ENCODE measurements around the gene CIZ1. TPM values are rescaled to one million over a fixed set of nuclear protein-coding genes. Genes with fewer than 3 reads are reported as not detected.
"Not testable (repeated sequence)": the region's sequence is repeated elsewhere in the genome, so short reads cannot be mapped to it uniquely, and the experiment has no call there.

CIZ1 gene
- polyA plus RNA-seq, 1 donor, result 95.1 TPM

DNA sequence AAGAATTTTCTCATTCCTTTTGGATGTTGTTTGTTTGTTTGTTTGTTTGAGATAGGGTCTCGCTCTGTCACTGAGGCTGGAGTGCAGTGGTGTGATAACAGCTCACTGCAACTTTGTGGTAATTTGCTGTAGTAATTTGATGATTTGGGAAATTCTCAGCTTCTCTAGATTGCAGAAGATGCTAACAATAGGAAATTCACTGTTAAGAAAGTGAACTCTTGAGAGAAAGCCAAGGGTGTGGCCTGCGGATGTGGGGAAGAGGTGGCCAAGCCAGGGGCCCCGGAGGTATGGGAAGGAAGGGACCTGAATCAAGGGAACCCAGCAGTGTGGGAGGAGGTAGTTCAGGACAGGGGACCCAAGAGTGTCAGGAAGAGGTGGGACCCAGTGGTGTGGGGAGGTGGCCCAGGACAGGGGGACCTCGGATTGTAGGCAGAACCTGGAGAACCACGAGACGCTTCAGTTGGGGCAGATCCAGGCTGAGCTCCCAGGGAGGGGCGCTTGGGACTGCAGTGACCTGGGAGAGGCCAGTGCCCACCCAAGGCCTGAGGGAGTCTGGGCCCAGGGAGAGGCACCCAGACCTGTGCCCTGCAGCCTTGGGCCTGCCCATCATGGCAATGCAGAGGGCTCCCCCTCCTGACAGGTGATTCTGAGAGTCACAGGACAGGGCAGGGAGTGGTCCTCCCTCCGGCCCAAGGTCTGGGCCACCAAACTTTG lies 47.7 kb downstream of the CIZ1 start:
- H3K9me3 ChIP-seq (ENCODE audit: control insufficient read depth, low read depth, low read length), result no peaks in the 10 kb centered on the region
- WGBS (ENCODE audit: insufficient coverage, low lambda C conversion rate), result 100% methylated on average over 1 of the region's 8 CpGs
- no peak overlapping the region for H3K4me3 ChIP-seq (ENCODE audit: low read length)
- no peaks in the 10 kb centered on the region for H3K36me3 ChIP-seq (ENCODE audit: control insufficient read depth, insufficient read depth, low read length)
- DNase-seq, result no peak
- H3K4me1 ChIP-seq (ENCODE audit: control insufficient read depth, insufficient read depth, low read length), result peaks cover 24% of the 10 kb centered on the region
- no peaks in the 10 kb centered on the region for H3K27me3 ChIP-seq (ENCODE audit: control insufficient read depth, insufficient read depth, low read length)
- no peak overlapping the region for H3K27ac ChIP-seq (ENCODE audit: low read length)

DNA sequence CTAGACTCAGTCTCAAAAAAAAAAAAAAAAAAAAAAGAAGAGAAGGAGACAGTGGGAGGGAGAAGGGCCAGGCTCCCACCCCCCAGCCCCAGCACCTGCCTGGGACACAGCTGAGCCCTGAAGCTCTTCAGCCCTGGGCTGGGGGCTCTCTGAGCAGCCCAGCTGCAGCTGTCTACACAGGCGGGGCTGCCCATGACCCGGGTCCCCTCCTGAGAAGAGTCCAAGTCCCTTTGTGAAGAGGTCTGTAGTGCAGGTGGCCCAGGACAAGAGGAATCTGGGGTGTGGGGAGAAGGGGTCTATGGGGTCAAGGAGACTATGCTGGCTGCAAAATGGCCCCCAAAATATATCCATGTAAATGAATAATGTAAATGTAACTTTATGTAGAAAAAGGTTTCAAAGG lies 48.8 kb downstream of the CIZ1 start:
- H3K4me1 ChIP-seq (ENCODE audit: control insufficient read depth, insufficient read depth, low read length), result peaks cover 18% of the 10 kb centered on the region
- no peak for DNase-seq
- no CpG with 5 or more reads among the region's 2 CpGs for WGBS (ENCODE audit: insufficient coverage, low lambda C conversion rate)
- no peaks in the 10 kb centered on the region for H3K27me3 ChIP-seq (ENCODE audit: control insufficient read depth, insufficient read depth, low read length)
- no peaks in the 10 kb centered on the region for H3K9me3 ChIP-seq (ENCODE audit: control insufficient read depth, low read depth, low read length)
- no peak overlapping the region for H3K4me3 ChIP-seq (ENCODE audit: low read length)
- H3K27ac ChIP-seq (ENCODE audit: low read length), result no peak overlapping the region
- no peaks in the 10 kb centered on the region for H3K36me3 ChIP-seq (ENCODE audit: control insufficient read depth, insufficient read depth, low read length)

DNA sequence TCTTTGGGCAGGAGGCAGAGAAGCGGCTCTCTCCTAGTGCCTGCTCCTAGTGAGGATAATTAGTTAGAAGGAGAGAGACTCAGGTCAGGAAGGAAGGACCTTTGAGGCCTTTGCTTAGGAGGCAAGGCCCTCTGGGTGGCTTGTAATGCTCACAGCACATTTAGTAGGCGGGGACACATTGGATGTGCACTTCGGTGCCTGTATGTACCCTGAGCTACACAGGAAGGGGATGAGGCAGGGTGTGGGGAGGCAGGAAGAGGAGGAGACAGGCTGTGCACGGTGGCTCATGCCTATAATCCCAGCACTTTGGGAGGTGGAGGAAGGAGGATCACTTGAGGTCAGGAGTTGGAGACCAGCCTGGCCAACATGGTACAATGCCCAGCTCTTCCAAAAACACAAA lies 49.3 kb downstream of the CIZ1 start:
- Histone ChIP-seq H3K36me3 (ENCODE audit: control insufficient read depth, insufficient read depth, low read length) (no peaks in the 10 kb centered on the region), H3K27ac (ENCODE audit: low read length) (no peak overlapping the region), H3K9me3 (ENCODE audit: control insufficient read depth, low read depth, low read length) (no peaks in the 10 kb centered on the region), H3K4me3 (ENCODE audit: low read length) (no peak overlapping the region), H3K27me3 (ENCODE audit: control insufficient read depth, insufficient read depth, low read length) (no peaks in the 10 kb centered on the region), H3K4me1 (ENCODE audit: control insufficient read depth, insufficient read depth, low read length) (peaks cover 18% of the 10 kb centered on the region)
- WGBS (ENCODE audit: insufficient coverage, low lambda C conversion rate), result no CpG with 5 or more reads among the region's 4 CpGs
- DNase-seq, result no peak

DNA sequence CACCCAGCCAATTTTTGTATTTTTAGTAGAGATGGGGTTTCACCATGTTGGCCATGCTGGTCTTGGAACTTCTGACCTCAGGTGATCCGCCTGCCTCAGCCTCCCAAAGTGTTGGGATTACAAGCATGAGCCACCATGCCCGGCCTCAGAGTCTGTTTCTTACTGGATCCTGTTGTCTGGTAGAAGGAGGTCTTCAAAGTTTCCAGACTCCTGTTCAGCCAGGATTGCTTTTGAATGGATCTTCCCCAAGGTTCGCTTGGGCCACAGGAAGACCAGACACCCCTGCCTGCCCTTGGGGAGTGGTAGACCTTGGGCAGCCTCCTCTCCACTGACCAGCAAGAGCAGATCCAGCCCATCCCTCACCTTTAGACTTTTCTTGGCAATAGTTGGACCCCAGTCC lies 49.8 kb downstream of the CIZ1 start:
- Histone ChIP-seq H3K4me3 (ENCODE audit: low read length) (no peak overlapping the region), H3K4me1 (ENCODE audit: control insufficient read depth, insufficient read depth, low read length) (peaks cover 18% of the 10 kb centered on the region), H3K36me3 (ENCODE audit: control insufficient read depth, insufficient read depth, low read length) (no peaks in the 10 kb centered on the region), H3K27me3 (ENCODE audit: control insufficient read depth, insufficient read depth, low read length) (no peaks in the 10 kb centered on the region), H3K27ac (ENCODE audit: low read length) (no peak overlapping the region), H3K9me3 (ENCODE audit: control insufficient read depth, low read depth, low read length) (no peaks in the 10 kb centered on the region)
- no peak for DNase-seq
- no CpG with 5 or more reads among the region's 3 CpGs for WGBS (ENCODE audit: insufficient coverage, low lambda C conversion rate)

DNA sequence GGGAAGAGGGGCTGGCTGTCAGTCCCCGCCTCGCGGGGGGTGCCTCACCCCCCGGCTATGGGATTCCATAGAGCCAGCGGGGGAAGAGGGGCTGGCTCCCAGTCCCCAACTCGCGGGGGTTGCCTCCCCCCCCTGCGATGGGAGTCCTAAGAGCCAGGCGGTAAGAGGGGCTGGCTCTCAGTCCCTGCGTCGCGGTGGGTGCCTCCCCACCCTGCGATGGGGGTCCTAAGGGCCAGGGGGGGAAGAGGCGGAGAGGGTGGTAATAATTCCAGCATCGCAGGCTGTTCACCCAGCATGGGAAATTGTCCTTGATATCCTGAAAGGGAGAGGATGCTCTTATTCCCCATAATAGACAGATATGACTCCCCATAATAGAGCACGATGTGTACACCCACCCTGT lies 51.8 kb downstream of the CIZ1 start:
- Histone ChIP-seq H3K9me3 (ENCODE audit: control insufficient read depth, low read depth, low read length) (no peaks in the 10 kb centered on the region), H3K27me3 (ENCODE audit: control insufficient read depth, insufficient read depth, low read length) (no peaks in the 10 kb centered on the region), H3K27ac (ENCODE audit: low read length) (no peak overlapping the region), H3K4me1 (ENCODE audit: control insufficient read depth, insufficient read depth, low read length) (peaks cover 7% of the 10 kb centered on the region), H3K36me3 (ENCODE audit: control insufficient read depth, insufficient read depth, low read length) (no peaks in the 10 kb centered on the region), H3K4me3 (ENCODE audit: low read length) (peak overlapping the region; percentile 33)
- no peak for DNase-seq
- no CpG with 5 or more reads among the region's 16 CpGs for WGBS (ENCODE audit: insufficient coverage, low lambda C conversion rate)

DNA sequence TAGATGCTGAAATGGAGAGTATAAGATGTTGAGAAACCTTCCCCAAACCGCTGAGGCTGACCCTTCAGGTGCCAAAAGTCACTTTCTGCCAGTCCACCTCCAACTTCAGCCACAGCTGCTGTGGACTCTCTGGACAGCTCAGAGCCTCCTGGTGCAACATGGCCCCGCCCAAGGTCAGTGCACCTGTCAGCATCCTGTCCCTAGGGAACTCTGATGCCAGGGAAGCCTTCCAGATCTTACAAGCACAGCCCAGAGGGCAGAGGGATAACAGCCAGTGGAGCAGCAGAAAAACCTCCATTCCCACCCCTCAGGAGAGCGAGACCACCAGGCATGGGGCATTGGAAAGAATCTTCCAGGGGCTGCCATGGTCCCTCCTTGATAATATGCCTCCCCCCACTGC lies 53.4 kb downstream of the CIZ1 start:
- Histone ChIP-seq H3K4me3 (ENCODE audit: low read length) (no peak overlapping the region), H3K4me1 (ENCODE audit: control insufficient read depth, insufficient read depth, low read length) (peaks cover 7% of the 10 kb centered on the region), H3K27me3 (ENCODE audit: control insufficient read depth, insufficient read depth, low read length) (no peaks in the 10 kb centered on the region), H3K27ac (ENCODE audit: low read length) (no peak overlapping the region), H3K9me3 (ENCODE audit: control insufficient read depth, low read depth, low read length) (no peaks in the 10 kb centered on the region), H3K36me3 (ENCODE audit: control insufficient read depth, insufficient read depth, low read length) (no peaks in the 10 kb centered on the region)
- WGBS (ENCODE audit: insufficient coverage, low lambda C conversion rate), result no CpG with 5 or more reads among the region's 3 CpGs
- no peak for DNase-seq

DNA sequence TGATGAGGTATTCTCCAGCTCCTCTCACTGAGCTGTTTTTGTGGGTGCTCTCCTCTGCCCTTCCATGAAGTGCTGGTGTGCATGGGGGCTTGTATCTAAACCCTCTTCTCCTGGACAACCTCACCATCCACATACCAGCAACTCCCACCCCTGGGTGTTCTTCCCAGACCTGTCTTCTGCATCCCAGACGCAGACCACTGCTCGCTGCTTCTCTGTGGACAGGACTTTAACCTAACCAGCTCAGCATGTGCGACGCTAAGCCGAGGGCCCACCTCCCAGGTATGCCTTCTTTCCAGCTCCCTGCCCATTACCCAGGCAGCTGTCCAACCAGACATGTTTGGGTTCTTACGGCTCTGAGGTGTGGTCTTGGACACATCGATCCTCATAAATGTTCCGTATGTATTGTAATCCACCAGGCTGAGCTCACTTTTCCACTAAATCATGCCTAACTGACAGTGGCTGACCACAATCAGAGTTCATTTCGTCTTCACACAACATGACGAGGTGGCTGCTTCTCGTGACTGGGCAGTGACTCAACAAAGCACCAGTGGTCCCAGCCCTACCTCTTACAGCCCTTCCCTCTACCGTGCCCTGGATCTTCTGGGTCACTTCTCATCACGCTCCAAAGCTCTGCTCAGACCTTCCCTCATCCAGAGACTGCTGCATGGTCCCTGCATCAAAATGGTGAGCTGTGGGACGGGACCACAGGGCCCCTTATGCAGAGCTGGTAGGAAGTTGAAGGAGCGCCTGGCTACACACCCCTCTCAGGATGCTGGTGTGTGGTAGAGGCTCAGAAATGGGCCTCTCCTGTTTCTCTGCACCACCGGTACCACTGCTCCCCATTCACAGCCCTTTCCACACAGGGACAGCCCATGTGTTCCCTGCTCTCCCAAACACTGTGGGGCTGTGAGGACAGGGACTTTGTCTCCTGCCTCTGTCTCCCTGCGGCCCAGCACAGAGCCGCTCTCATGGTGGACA lies 54.3 kb downstream of the CIZ1 start:
- Histone ChIP-seq H3K9me3 (ENCODE audit: control insufficient read depth, low read depth, low read length) (no peaks in the 10 kb centered on the region), H3K4me3 (ENCODE audit: low read length) (no peak overlapping the region), H3K4me1 (ENCODE audit: control insufficient read depth, insufficient read depth, low read length) (peaks cover 15% of the 10 kb centered on the region), H3K27me3 (ENCODE audit: control insufficient read depth, insufficient read depth, low read length) (no peaks in the 10 kb centered on the region), H3K27ac (ENCODE audit: low read length) (no peak overlapping the region), H3K36me3 (ENCODE audit: control insufficient read depth, insufficient read depth, low read length) (no peaks in the 10 kb centered on the region)
- DNase-seq, result no peak
- WGBS (ENCODE audit: insufficient coverage, low lambda C conversion rate), result no CpG with 5 or more reads among the region's 18 CpGs

DNA sequence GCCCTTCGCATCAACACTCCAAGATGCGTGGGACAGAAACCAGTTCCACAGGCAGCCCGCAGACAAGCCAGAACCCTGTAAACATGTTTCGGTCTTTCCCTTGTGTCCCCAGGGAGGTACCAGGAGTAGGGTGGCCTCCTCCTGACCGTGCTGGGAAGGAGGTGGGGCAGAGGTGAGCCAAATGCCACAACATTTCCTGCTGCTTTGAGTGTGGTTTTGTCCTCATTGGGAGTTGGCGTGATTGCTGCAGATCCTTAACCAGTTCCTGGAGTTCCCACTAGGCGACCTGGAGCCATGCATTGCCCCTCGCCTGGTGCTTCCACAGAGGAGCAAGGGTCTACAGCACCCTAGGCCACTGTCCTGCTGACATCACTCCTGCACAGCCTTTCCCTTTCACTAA lies 55.8 kb downstream of the CIZ1 start:
- not testable (repeated sequence) for H3K9me3 ChIP-seq (ENCODE audit: control insufficient read depth, low read depth, low read length); H3K4me3 ChIP-seq (ENCODE audit: low read length); H3K27me3 ChIP-seq (ENCODE audit: control insufficient read depth, insufficient read depth, low read length); H3K36me3 ChIP-seq (ENCODE audit: control insufficient read depth, insufficient read depth, low read length); H3K27ac ChIP-seq (ENCODE audit: low read length); DNase-seq
- H3K4me1 ChIP-seq (ENCODE audit: control insufficient read depth, insufficient read depth, low read length), result peaks cover 25% of the 10 kb centered on the region
- no CpG with 5 or more reads among the region's 8 CpGs for WGBS (ENCODE audit: insufficient coverage, low lambda C conversion rate)

DNA sequence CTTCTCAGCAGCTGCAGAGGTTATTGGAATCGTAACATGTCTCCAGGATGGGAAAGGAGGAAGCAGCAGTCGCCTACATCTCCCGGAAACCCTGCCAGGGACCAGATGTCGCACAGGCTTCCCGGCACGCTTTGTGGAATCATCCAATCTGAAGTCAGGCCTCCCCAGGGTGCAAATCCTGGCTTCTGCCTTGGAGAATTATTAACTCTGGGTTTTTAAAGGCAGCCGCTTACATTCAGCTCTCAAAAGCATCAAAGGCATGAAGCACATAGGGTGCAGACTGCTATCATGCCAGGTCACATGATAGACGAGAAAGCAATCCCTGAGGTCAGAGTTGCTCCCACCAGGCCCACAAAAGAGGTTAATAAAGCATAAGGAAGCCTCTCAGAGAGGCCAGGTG lies 59.2 kb downstream of the CIZ1 start:
- Histone ChIP-seq H3K4me1 (ENCODE audit: control insufficient read depth, insufficient read depth, low read length) (peaks cover 29% of the 10 kb centered on the region), H3K27ac (ENCODE audit: low read length) (peak overlapping the region; percentile 75), H3K9me3 (ENCODE audit: control insufficient read depth, low read depth, low read length) (peaks cover 11% of the 10 kb centered on the region)
- peak in 1 of 2 donors; percentile 83 for DNase-seq
- not testable (repeated sequence) for H3K27me3 ChIP-seq (ENCODE audit: control insufficient read depth, insufficient read depth, low read length); H3K4me3 ChIP-seq (ENCODE audit: low read length); H3K36me3 ChIP-seq (ENCODE audit: control insufficient read depth, insufficient read depth, low read length)
- no CpG with 5 or more reads among the region's 8 CpGs for WGBS (ENCODE audit: insufficient coverage, low lambda C conversion rate)

DNA sequence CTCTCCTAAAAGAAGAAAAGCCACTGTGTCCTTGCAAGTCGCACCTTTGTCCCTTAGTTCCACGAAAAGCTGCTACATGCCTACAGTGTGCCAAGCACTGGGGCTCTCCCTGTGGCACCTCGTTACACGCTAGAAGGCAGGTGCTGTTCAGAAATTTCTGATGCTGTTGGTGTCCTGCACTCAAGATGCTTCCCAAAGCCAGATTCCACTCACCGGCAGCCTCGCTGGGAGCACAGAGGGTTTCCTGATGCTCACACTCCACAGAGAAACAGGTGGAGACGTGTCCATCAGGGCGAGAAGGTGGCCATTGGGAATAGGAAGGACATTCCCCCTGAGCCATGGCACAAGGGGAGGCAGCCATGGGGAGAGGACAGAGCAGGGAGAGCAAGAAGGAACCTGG lies 60.0 kb downstream of the CIZ1 start:
- H3K4me3 ChIP-seq (ENCODE audit: low read length); H3K36me3 ChIP-seq (ENCODE audit: control insufficient read depth, insufficient read depth, low read length); H3K27me3 ChIP-seq (ENCODE audit: control insufficient read depth, insufficient read depth, low read length); DNase-seq: not testable (repeated sequence)
- Histone ChIP-seq H3K9me3 (ENCODE audit: control insufficient read depth, low read depth, low read length) (peaks cover 11% of the 10 kb centered on the region), H3K4me1 (ENCODE audit: control insufficient read depth, insufficient read depth, low read length) (peaks cover 29% of the 10 kb centered on the region), H3K27ac (ENCODE audit: low read length) (peak overlapping the region; percentile 75)
- WGBS (ENCODE audit: insufficient coverage, low lambda C conversion rate), result no CpG with 5 or more reads among the region's 8 CpGs
